Activated gamma-delta T cell treated with Interleukin-2 at 50 U/mL for 16 hours (primary cell): ENCODE data around the gene AFG1L.
"Not testable (repeated sequence)": the region's sequence is repeated elsewhere in the genome, so short reads cannot be mapped to it uniquely, and the experiment has no call there.

Experiments
- DNase-seq: peaks from one replicate; pipeline ENCODE4 v3.0.0-alpha.2; 2020

AFG1L gene

GRCh38 chr6:108419474-108419873 lies 124.6 kb downstream of the AFG1L start:
- no peak for DNase-seq

GRCh38 chr6:108419934-108420609 lies 125.2 kb downstream of the AFG1L start:
- no peak for DNase-seq

- DNase-seq: no peak
These were observed 126.5 kb downstream of the AFG1L start for GRCh38 chr6:108421366-108421765.

- DNase-seq: no peak
These were observed 129.3 kb downstream of the AFG1L start for GRCh38 chr6:108423982-108424705.

- DNase-seq: no peak
These were observed 130.6 kb downstream of the AFG1L start for GRCh38 chr6:108425428-108425827.

GRCh38 chr6:108432143-108432542 lies 137.3 kb downstream of the AFG1L start:
- DNase-seq: no peak

GRCh38 chr6:108432792-108433191 lies 137.9 kb downstream of the AFG1L start:
- no peak for DNase-seq

GRCh38 chr6:108434222-108434621 lies 139.4 kb downstream of the AFG1L start:
- DNase-seq: no peak

GRCh38 chr6:108435391-108435790 lies 140.5 kb downstream of the AFG1L start:
- no peak for DNase-seq

- DNase-seq: no peak
These were observed 141.9 kb downstream of the AFG1L start for GRCh38 chr6:108436771-108437170.

- DNase-seq: no peak
These were observed 143.0 kb downstream of the AFG1L start for GRCh38 chr6:108437821-108438220.

- DNase-seq: no peak
These were observed 144.1 kb downstream of the AFG1L start for GRCh38 chr6:108438918-108439317.

GRCh38 chr6:108441141-108441540 lies 146.3 kb downstream of the AFG1L start:
- DNase-seq: no peak

- DNase-seq: no peak
These were observed 148.1 kb downstream of the AFG1L start for GRCh38 chr6:108442770-108443520.

- DNase-seq: no peak
These were observed 151.8 kb downstream of the AFG1L start for GRCh38 chr6:108446629-108447150.

- DNase-seq: no peak
These were observed 153.6 kb downstream of the AFG1L start for GRCh38 chr6:108448481-108448880.

GRCh38 chr6:108449717-108450116 lies 154.9 kb downstream of the AFG1L start:
- DNase-seq: not testable (repeated sequence)

- DNase-seq: no peak
These were observed 157.0 kb downstream of the AFG1L start for GRCh38 chr6:108451816-108452215.

- DNase-seq: no peak
These were observed 157.9 kb downstream of the AFG1L start for GRCh38 chr6:108452711-108453195.

GRCh38 chr6:108453601-108454185 lies 158.8 kb downstream of the AFG1L start:
- DNase-seq: no peak

GRCh38 chr6:108454356-108454755 lies 159.5 kb downstream of the AFG1L start:
- no peak for DNase-seq

- DNase-seq: no peak
These were observed 160.8 kb downstream of the AFG1L start for GRCh38 chr6:108455688-108456087.

GRCh38 chr6:108463784-108464183 lies 168.9 kb downstream of the AFG1L start:
- no peak for DNase-seq
